ENCODE measurements around the gene TMEM271. TPM values are rescaled to one million over a fixed set of nuclear protein-coding genes. Genes with fewer than 3 reads are reported as not detected.

The TMEM271 gene
- total RNA-seq, 1 donor from 2014 or later = not detected

- Histone ChIP-seq H3K27ac (replicated peaks) (no peak overlapping the region), H3K4me3 (no peak overlapping the region), H3K9me3 (replicated peaks) (peaks cover 2% of the 10 kb centered on the region), H3K36me3 (no peaks in the 10 kb centered on the region), H3K4me1 (no peaks in the 10 kb centered on the region), H3K27me3 (ENCODE audit: low read depth) (peaks cover 87% of the 10 kb centered on the region)
- intact Hi-C loops (cut with micrococcal nuclease) = no loop called here
- DNase-seq = no peak
- TF ChIP-seq, protein P1, sequence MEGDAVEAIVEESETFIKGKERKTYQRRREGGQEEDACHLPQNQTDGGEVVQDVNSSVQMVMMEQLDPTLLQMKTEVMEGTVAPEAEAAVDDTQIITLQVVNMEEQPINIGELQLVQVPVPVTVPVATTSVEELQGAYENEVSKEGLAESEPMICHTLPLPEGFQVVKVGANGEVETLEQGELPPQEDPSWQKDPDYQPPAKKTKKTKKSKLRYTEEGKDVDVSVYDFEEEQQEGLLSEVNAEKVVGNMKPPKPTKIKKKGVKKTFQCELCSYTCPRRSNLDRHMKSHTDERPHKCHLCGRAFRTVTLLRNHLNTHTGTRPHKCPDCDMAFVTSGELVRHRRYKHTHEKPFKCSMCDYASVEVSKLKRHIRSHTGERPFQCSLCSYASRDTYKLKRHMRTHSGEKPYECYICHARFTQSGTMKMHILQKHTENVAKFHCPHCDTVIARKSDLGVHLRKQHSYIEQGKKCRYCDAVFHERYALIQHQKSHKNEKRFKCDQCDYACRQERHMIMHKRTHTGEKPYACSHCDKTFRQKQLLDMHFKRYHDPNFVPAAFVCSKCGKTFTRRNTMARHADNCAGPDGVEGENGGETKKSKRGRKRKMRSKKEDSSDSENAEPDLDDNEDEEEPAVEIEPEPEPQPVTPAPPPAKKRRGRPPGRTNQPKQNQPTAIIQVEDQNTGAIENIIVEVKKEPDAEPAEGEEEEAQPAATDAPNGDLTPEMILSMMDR (IDR thresholded peaks at IDR 0.05; ENCODE audit: borderline replicate concordance) = no peak
Observed at GRCh38 chr4:604131-604530, 28.0 kb upstream of the TMEM271 start.

GRCh38 chr4:602559-602942 is 26.5 kb upstream of the TMEM271 start:
- H3K27ac ChIP-seq (replicated peaks) = no peak overlapping the region
- intact Hi-C loops (cut with micrococcal nuclease) = no loop called here
- H3K36me3 ChIP-seq = no peaks in the 10 kb centered on the region
- TF ChIP-seq, protein P1 (IDR thresholded peaks at IDR 0.05; ENCODE audit: borderline replicate concordance) = peak; percentile 29
- no peaks in the 10 kb centered on the region for H3K4me1 ChIP-seq
- H3K4me3 ChIP-seq = no peak overlapping the region
- no peaks in the 10 kb centered on the region for H3K9me3 ChIP-seq (replicated peaks)
- no peak for DNase-seq
- H3K27me3 ChIP-seq (ENCODE audit: low read depth) = peaks cover 91% of the 10 kb centered on the region

DNA sequence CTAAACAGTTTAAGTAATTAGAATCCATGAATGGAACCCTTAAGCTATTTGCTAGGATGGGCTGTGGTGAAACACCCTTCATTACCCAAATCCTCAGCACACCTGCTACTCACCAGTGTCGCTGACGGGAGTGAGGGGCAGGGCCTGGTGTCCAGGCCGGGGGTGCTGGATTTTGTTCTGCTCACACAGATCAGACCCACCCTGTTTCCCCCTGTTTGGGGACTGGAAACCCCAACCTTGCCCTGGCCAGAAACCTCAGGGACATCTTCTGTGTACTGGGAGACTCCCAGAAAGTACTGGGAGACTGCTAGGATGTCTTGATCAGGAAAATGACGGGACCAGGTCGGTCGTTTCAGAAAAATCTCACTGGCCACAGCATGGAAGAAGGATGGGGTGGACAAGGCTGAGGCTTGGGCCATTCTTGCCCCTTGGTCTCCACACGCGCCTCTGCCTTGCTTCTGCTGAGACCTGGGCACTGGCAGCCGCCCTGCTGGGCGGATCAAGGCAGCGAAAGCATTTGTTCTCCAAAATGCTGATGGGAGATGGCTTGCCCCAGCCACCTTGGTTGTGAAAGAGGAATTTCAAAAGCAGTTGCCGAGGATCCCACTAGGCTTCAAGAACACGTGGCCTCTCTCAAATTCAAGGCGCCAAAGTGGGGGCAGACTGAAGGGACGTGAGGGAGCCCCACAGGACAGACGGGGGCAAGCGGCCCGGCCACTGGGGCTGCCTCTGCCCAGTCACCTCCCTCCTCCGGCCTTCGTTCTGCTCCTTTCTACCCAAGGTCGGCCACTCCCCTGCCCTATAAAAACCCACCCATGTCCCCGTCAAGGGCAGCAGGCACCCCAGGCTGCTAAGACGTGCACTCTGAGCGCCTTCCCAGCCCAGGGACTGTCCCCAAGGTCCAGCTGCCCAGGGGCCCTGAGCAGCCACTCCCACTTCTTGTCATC is 25.8 kb upstream of the TMEM271 start:
- TF ChIP-seq, protein P1 (IDR thresholded peaks at IDR 0.05; ENCODE audit: borderline replicate concordance) = no peak
- intact Hi-C loops (cut with micrococcal nuclease) = no loop called here
- no peak overlapping the region for H3K27ac ChIP-seq (replicated peaks)
- no peaks in the 10 kb centered on the region for H3K4me1 ChIP-seq
- H3K9me3 ChIP-seq (replicated peaks) = no peaks in the 10 kb centered on the region
- no peak for DNase-seq
- H3K27me3 ChIP-seq (ENCODE audit: low read depth) = peaks cover 88% of the 10 kb centered on the region
- no peaks in the 10 kb centered on the region for H3K36me3 ChIP-seq
- no peak overlapping the region for H3K4me3 ChIP-seq

DNA sequence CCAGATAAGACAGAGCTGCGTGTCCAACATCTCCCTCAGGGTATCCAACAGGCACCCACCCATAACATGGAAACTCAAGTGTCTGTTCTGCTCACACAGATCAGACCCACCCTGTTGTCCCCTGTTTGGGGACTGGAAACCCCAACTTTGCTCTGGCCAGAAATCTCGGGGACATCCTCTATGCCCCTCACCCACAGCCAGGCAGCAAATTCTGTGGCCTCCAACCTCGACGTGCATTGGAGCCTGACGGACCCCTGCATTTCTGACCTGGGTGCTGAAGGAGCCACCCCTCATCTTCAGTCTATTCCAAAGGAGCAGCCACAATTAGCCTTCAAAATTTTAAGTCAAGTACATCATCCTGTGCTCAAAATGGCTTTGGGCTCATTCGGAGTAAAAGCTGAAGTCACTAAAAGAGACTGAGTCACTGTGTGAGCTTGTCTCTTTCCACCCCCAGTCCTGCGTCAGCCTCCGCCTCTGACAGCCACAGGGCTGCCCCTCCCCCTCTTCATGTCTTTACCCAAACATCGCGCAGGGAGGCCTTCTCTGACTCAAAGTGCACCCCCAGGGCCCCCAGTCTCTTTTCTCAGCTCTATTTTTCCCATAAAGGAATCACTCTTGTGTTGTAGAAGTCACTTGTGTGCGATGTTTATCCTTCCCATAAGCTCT is 24.9 kb upstream of the TMEM271 start:
- Histone ChIP-seq H3K36me3 (no peaks in the 10 kb centered on the region), H3K27me3 (ENCODE audit: low read depth) (peaks cover 82% of the 10 kb centered on the region), H3K4me3 (no peak overlapping the region), H3K27ac (replicated peaks) (no peak overlapping the region), H3K9me3 (replicated peaks) (no peaks in the 10 kb centered on the region), H3K4me1 (no peaks in the 10 kb centered on the region)
- no peak for DNase-seq
- intact Hi-C loops (cut with micrococcal nuclease) = no loop called here
- TF ChIP-seq, protein P1 (IDR thresholded peaks at IDR 0.05; ENCODE audit: borderline replicate concordance) = no peak

DNA sequence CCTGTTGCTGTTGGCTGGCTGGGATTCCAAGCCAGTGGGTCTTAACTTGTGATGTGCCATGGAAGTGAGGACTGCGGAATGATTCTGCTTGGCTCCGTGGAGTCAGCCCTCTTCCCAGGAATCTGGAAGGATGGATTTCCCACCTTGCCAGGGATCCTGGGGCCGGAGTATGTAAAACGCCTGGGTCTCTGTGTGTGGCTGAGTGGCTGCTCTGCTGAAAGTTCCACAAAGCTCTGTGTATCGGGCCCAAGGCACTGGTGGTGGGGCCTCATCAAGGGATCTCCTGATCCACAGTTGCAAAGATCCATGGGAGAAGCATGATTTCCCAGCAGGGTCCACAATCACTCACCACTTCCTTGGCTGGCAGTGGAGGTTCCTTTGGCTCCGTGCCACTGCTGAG is 24.1 kb upstream of the TMEM271 start:
- TF ChIP-seq, protein P1 (IDR thresholded peaks at IDR 0.05; ENCODE audit: borderline replicate concordance) = no peak
- H3K27me3 ChIP-seq (ENCODE audit: low read depth) = peaks cover 76% of the 10 kb centered on the region

More for the DNA sequence above, 24.1 kb upstream of the TMEM271 start:
- H3K4me1 ChIP-seq = no peaks in the 10 kb centered on the region
- no peak overlapping the region for H3K4me3 ChIP-seq
- no peak for DNase-seq
- H3K36me3 ChIP-seq = no peaks in the 10 kb centered on the region
- intact Hi-C loops (cut with micrococcal nuclease) = no loop called here
- H3K27ac ChIP-seq (replicated peaks) = no peak overlapping the region
- peaks cover 2% of the 10 kb centered on the region for H3K9me3 ChIP-seq (replicated peaks)

Measured in left ventricle myocardium inferior (tissue), 1 donor.